SH-SY5Y (cell line): ENCODE data around the gene MAL.

Experiments used
- GATA2 ChIP-seq: IDR thresholded peaks from 2 replicates; pipeline ENCODE4 v1.6.1; 2011; ENCODE audit warnings: mild to moderate bottlenecking, low read depth, low read length
- GATA3 ChIP-seq: IDR thresholded peaks from 2 replicates; pipeline ENCODE4 v1.6.1; 2011; ENCODE audit warnings: low read depth, mild to moderate bottlenecking, low read length, moderate library complexity

MAL gene

GRCh38 chr2:95030496-95030895, 5.0 kb downstream of the MAL start:
- TF ChIP-seq GATA3 (no peak), GATA2 (no peak)

GRCh38 chr2:95031076-95031725, 5.7 kb downstream of the MAL start:
- TF ChIP-seq GATA3 = no peak

GRCh38 chr2:95031726-95032116, 6.2 kb downstream of the MAL start:
- TF ChIP-seq GATA2 (no peak), GATA3 (no peak)

GRCh38 chr2:95032341-95032740, 6.8 kb downstream of the MAL start:
- TF ChIP-seq GATA3 = no peak
- TF ChIP-seq GATA2 = no peak

GRCh38 chr2:95032868-95033603, 7.5 kb downstream of the MAL start:
- TF ChIP-seq GATA3 (no peak), GATA2 (no peak)

- TF ChIP-seq GATA2 (no peak), GATA3 (no peak)
Observed at GRCh38 chr2:95034221-95034620, 8.7 kb downstream of the MAL start.

GRCh38 chr2:95034818-95035217, 9.3 kb downstream of the MAL start:
- TF ChIP-seq GATA2 = no peak
- TF ChIP-seq GATA3 = no peak

- no peak for TF ChIP-seq GATA2
- TF ChIP-seq GATA3 = no peak
Observed at GRCh38 chr2:95036596-95037383, 11.3 kb downstream of the MAL start.

GRCh38 chr2:95037384-95037839, 11.9 kb downstream of the MAL start:
- no peak for TF ChIP-seq GATA2
- TF ChIP-seq GATA3 = no peak

- TF ChIP-seq GATA2 = no peak
- TF ChIP-seq GATA3 = no peak
Observed at GRCh38 chr2:95038635-95039298, 13.3 kb downstream of the MAL start.

GRCh38 chr2:95039363-95039762, 13.9 kb downstream of the MAL start:
- TF ChIP-seq GATA3 = no peak
- TF ChIP-seq GATA2 = no peak

GRCh38 chr2:95039978-95040377, 14.5 kb downstream of the MAL start:
- no peak for TF ChIP-seq GATA3

GRCh38 chr2:95040426-95040825, 14.9 kb downstream of the MAL start:
- TF ChIP-seq GATA3 (no peak), GATA2 (no peak)
